OCI-LY1 (cell line): Measurements from ENCODE around the gene OR2AT4.

Experiments
- CTCF ChIP-seq: fragments of 200-600 bp; sonication (generic), shearing (Covaris generic); IDR thresholded peaks from 2 replicates; pipeline ENCODE4 v1.5.1; 2017; ENCODE audit warnings: mild to moderate bottlenecking, antibody characterized with exemption, low read length, moderate library complexity, mixed read lengths
- EZH2 ChIP-seq: fragments of 200-600 bp; sonication (generic), shearing (Covaris generic); IDR thresholded peaks from 2 replicates; pipeline ENCODE4 v1.8.0; 2017; ENCODE audit warnings: borderline replicate concordance, mixed run types, mild to moderate bottlenecking, antibody characterized with exemption, low read length, moderate library complexity, mixed read lengths

- TF ChIP-seq EZH2 (no peak), CTCF (no peak)
Observed at GRCh38 chr11:75100314-75100713, 3.6 kb upstream of the OR2AT4 start.
